ENCODE results near the gene PARP6. TPM values are rescaled to one million over a fixed set of nuclear protein-coding genes. Genes with fewer than 3 reads are reported as not detected.
A peak's percentile ranks its signal among the peaks of the same experiment; 100 is the strongest.

Gene PARP6
- total RNA-seq, 2 donors from 2014 or later, result 21.3 to 39.3 TPM

- Histone ChIP-seq H3K27ac (peak overlapping the region; percentile 99), H3K36me3 (no peaks in the 10 kb centered on the region), H3K4me3 (peak overlapping the region; percentile 87), H3K27me3 (no peaks in the 10 kb centered on the region), H3K4me1 (peaks cover 21% of the 10 kb centered on the region), H3K9ac (ENCODE audit: low read depth in 2 of 2, low read length in 2 of 2) (peak overlapping the region; percentile 82 to 98), H3K9me3 (no peaks in the 10 kb centered on the region)
- intact Hi-C loops (cut with DNase I), result loop anchor here (5.0 kb wide), 1 partner anchor 42 kb away; the partner anchor contains the start of gene PARP6
- peak; percentile 93 for DNase-seq
- TF ChIP-seq CTCF (IDR thresholded peaks at IDR 0.05), result no peak
Observed at GRCh38 chr15:72230197-72231065, 41.9 kb downstream of the PARP6 start.

GRCh38 chr15:72229947-72230196, 42.5 kb downstream of the PARP6 start:
- H3K27me3 ChIP-seq, result no peaks in the 10 kb centered on the region
- H3K9ac ChIP-seq (ENCODE audit: low read depth in 2 of 2, low read length in 2 of 2), result peak overlapping the region; percentile 82 to 98
- no peaks in the 10 kb centered on the region for H3K36me3 ChIP-seq
- H3K27ac ChIP-seq, result peak overlapping the region; percentile 99
- H3K9me3 ChIP-seq, result no peaks in the 10 kb centered on the region
- peak; percentile 58 for DNase-seq
- H3K4me3 ChIP-seq, result peak overlapping the region; percentile 87
- peaks cover 21% of the 10 kb centered on the region for H3K4me1 ChIP-seq
- no peak for TF ChIP-seq CTCF (IDR thresholded peaks at IDR 0.05)
- intact Hi-C loops (cut with DNase I), result loop anchor here (5.0 kb wide), 1 partner anchor 42 kb away; the partner anchor contains the start of gene PARP6

- Histone ChIP-seq H3K27me3 (no peaks in the 10 kb centered on the region), H3K9me3 (no peaks in the 10 kb centered on the region), H3K36me3 (no peaks in the 10 kb centered on the region), H3K4me3 (peak overlapping the region; percentile 87), H3K4me1 (peaks cover 21% of the 10 kb centered on the region), H3K27ac (peak overlapping the region; percentile 99), H3K9ac (ENCODE audit: low read depth in 2 of 2, low read length in 2 of 2) (peak overlapping the region; percentile 82 to 98)
- intact Hi-C loops (cut with DNase I), result no loop called here
- no peak for TF ChIP-seq CTCF (IDR thresholded peaks at IDR 0.05)
- DNase-seq, result no peak
Observed at GRCh38 chr15:72229076-72229946, 43.0 kb downstream of the PARP6 start.

- DNase-seq, result no peak
- Histone ChIP-seq H3K9ac (ENCODE audit: low read depth in 2 of 2, low read length in 2 of 2) (peak overlapping the region in 1 of 2 donors; percentile 50), H3K4me3 (peak overlapping the region; percentile 10), H3K27me3 (no peaks in the 10 kb centered on the region), H3K36me3 (no peaks in the 10 kb centered on the region), H3K9me3 (no peaks in the 10 kb centered on the region), H3K27ac (peak overlapping the region; percentile 99), H3K4me1 (peaks cover 21% of the 10 kb centered on the region)
- intact Hi-C loops (cut with DNase I), result no loop called here
- no peak for TF ChIP-seq CTCF (IDR thresholded peaks at IDR 0.05)
Observed at GRCh38 chr15:72227720-72228119, 44.6 kb downstream of the PARP6 start.

GRCh38 chr15:72227192-72227586, 45.2 kb downstream of the PARP6 start:
- no peaks in the 10 kb centered on the region for H3K9me3 ChIP-seq
- peak overlapping the region; percentile 99 for H3K27ac ChIP-seq
- H3K36me3 ChIP-seq, result no peaks in the 10 kb centered on the region
- peak overlapping the region; percentile 1 for H3K4me3 ChIP-seq
- intact Hi-C loops (cut with DNase I), result no loop called here
- peak; percentile 30 for DNase-seq
- no peak overlapping the region for H3K9ac ChIP-seq (ENCODE audit: low read depth in 2 of 2, low read length in 2 of 2)
- H3K27me3 ChIP-seq, result no peaks in the 10 kb centered on the region
- TF ChIP-seq CTCF (IDR thresholded peaks at IDR 0.05), result no peak
- peaks cover 18% of the 10 kb centered on the region for H3K4me1 ChIP-seq

Measured in colonic mucosa (tissue), 4 donors.